Mesothelial cell of epicardium (in vitro differentiated cells): Measurements from ENCODE around the gene SLC22A23. TPM values are rescaled to one million over a fixed set of nuclear protein-coding genes. Genes with fewer than 3 reads are reported as not detected.

Experiments used
- DNase-seq, 2 experiments: peaks; one replicate each; pipeline ENCODE4 v3.0.0; 2021; ENCODE audit warnings: low spot score in 2 of 2; ENCODE audit not compliant: unreplicated experiment in 2 of 2
- H3K27ac Mint-ChIP-seq: 2 replicates; pipeline ENCODE4 v1.8.0; 2021; ENCODE audit warnings: mixed read lengths
- H3K27me3 Mint-ChIP-seq: 2 replicates; pipeline ENCODE4 v1.8.0; 2021; ENCODE audit warnings: low read depth, mixed read lengths
- H3K36me3 Mint-ChIP-seq: 2 replicates; pipeline ENCODE4 v1.8.0; 2021; ENCODE audit warnings: mixed read lengths
- H3K4me1 Mint-ChIP-seq: 2 replicates; pipeline ENCODE4 v1.8.0; 2021; ENCODE audit warnings: mixed read lengths
- H3K4me3 Mint-ChIP-seq: 2 replicates; pipeline ENCODE4 v1.8.0; 2021; ENCODE audit warnings: mild to moderate bottlenecking, moderate library complexity, mixed read lengths
- H3K9me3 Mint-ChIP-seq: 2 replicates; pipeline ENCODE4 v1.8.0; 2021; ENCODE audit warnings: mixed read lengths
- total RNA-seq: library from RNA; stranded (reverse); gene quantifications from 3 replicates; pipeline ENCODE4 v1.2.1, GENCODE V29; 2021
- TF ChIP-seq, protein P1 (sequence below): fragments of 200-600 bp; sonication (generic); IDR thresholded peaks from one replicate; pipeline ENCODE4 v1.5.0; 2021; ENCODE audit warnings: antibody characterized with exemption; ENCODE audit not compliant: unreplicated experiment

Gene SLC22A23
- total RNA-seq, 1 donor from 2014 or later: 25.0 TPM

DNA sequence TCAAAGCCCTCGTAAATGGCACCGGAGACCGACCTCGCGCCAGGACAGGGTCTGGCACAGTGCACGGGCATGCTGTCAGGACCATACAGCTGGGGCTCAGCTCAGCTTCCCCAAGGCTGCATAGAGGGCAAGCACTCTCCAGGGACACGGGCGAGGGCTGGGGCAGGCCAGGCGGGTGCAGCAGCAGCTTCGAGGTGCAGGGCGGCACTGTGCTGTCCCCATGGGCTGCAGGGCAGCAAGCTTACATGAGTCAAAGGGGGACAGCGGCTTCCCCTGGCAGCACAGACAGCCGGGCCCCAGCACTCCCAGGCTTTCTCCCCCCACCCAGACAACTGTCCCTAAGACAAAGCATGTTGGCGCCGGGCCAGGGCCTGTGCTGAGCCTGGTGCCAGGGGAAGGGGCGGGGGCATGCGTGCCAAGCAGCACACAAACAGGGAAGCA lies 172.4 kb downstream of the SLC22A23 start:
- DNase-seq: no peak
- Mint-ChIP-seq H3K27ac (no peak overlapping the region), H3K4me1 (peaks cover 20% of the 10 kb centered on the region), H3K27me3 (no peaks in the 10 kb centered on the region), H3K9me3 (no peaks in the 10 kb centered on the region), H3K4me3 (no peak overlapping the region), H3K36me3 (peaks cover 14% of the 10 kb centered on the region)
- TF ChIP-seq, protein P1, sequence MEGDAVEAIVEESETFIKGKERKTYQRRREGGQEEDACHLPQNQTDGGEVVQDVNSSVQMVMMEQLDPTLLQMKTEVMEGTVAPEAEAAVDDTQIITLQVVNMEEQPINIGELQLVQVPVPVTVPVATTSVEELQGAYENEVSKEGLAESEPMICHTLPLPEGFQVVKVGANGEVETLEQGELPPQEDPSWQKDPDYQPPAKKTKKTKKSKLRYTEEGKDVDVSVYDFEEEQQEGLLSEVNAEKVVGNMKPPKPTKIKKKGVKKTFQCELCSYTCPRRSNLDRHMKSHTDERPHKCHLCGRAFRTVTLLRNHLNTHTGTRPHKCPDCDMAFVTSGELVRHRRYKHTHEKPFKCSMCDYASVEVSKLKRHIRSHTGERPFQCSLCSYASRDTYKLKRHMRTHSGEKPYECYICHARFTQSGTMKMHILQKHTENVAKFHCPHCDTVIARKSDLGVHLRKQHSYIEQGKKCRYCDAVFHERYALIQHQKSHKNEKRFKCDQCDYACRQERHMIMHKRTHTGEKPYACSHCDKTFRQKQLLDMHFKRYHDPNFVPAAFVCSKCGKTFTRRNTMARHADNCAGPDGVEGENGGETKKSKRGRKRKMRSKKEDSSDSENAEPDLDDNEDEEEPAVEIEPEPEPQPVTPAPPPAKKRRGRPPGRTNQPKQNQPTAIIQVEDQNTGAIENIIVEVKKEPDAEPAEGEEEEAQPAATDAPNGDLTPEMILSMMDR: no peak

DNA sequence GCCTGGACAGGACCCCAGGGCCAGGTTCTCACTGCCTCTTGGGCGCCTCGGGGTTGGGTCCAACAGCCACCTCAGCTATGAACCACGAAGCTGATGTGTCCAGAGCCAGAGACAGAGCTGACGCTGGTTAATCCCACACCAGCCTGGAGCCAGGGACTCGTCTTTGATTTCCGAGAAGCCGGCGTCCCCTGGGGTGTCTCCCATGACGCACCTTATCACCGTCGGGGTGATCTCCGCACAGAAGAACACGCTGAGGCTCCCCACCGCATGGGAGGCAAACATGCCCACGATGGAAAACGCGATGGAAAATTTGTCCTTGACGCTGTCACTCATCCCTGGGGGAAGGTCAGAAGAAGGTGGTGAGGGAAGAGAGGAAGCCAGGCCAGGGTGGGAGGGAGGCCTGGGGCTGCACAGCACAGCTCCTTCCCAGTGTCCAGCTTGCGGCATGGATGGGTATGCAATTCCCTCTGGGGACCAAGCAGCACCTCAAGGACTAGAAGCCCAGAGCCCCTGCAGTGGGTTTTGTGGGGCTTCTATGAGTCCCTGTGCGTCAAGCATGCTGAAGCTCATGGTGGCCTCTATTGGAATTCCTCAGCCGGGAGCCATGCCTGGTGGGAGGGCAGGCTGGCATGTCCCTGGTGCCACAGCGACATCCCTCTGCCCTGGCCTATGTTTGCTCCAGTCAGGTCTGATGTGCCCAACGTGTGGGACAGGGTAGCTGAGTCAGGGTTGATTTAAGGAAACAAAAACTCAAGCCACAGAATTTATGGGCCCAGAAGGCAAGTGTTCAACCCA lies 173.0 kb downstream of the SLC22A23 start:
- Mint-ChIP-seq H3K4me3 (no peak overlapping the region), H3K4me1 (peaks cover 20% of the 10 kb centered on the region), H3K9me3 (no peaks in the 10 kb centered on the region), H3K27me3 (no peaks in the 10 kb centered on the region), H3K27ac (no peak overlapping the region), H3K36me3 (peaks cover 14% of the 10 kb centered on the region)
- no peak for DNase-seq
- TF ChIP-seq, protein P1: no peak

DNA sequence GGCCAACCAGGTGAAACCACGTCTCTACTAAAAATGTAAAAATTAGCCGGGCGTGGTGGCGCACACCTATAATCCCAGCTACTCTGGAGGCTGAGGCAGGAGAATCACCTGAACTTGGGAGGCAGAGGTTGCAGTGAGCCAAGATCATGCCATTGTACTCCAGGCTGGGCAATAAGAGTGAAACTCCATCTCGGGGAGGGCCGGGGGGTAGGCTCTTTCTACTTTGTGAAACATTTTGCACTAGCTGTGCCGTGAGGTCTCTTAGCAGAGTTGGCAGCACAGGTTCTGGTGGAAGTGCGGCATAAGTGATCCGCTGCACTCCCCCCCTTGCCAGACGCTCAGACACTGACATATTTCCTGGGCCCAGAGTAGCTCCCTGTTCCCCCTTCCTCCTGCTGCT lies 173.6 kb downstream of the SLC22A23 start:
- TF ChIP-seq, protein P1: no peak
- Mint-ChIP-seq H3K9me3 (no peaks in the 10 kb centered on the region), H3K4me1 (peaks cover 20% of the 10 kb centered on the region), H3K27me3 (no peaks in the 10 kb centered on the region), H3K27ac (peak overlapping the region; percentile 19), H3K36me3 (peaks cover 10% of the 10 kb centered on the region), H3K4me3 (no peak overlapping the region)
- no peak for DNase-seq

DNA sequence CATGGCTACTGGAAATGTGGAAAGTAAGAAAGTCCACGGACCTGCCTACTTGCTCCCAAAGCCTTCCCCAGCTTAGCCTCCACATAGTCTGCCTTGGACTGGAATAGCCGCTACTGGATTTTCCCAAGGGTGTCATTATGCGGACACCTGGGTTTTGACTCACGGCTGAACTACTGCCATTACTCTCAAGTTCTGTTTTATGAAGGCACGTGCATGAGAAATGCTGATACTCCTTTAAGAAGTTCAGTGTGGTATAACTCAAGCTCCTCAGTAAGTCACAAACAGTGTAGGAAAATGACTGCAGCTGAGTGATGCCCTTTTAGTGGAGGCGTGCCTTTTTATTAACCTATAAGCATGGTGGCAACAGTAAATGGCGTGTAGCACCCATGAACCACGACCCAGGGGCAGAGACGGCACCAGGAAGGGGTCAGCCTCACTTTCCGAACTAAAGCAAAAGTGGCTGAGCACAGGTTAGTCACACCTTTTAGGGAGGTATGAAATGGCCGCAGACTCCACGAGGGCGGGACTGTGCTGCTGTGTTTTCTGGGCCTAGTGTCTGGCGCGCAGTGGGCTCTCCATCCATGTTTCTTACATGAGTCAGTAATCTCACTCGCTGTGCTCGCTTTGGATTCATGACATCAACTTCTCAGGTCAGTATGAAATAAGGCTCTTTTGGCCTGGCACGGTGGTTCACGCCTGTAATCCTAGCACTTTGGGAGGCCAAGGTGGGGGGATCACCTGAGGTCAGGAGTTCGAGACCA lies 174.2 kb downstream of the SLC22A23 start:
- TF ChIP-seq, protein P1: no peak
- peaks cover 20% of the 10 kb centered on the region for H3K4me1 Mint-ChIP-seq
- no peaks in the 10 kb centered on the region for H3K9me3 Mint-ChIP-seq
- H3K4me3 Mint-ChIP-seq: no peak overlapping the region
- no peak for DNase-seq
- peaks cover 6% of the 10 kb centered on the region for H3K36me3 Mint-ChIP-seq
- H3K27ac Mint-ChIP-seq: peak overlapping the region; percentile 84
- H3K27me3 Mint-ChIP-seq: no peaks in the 10 kb centered on the region

DNA sequence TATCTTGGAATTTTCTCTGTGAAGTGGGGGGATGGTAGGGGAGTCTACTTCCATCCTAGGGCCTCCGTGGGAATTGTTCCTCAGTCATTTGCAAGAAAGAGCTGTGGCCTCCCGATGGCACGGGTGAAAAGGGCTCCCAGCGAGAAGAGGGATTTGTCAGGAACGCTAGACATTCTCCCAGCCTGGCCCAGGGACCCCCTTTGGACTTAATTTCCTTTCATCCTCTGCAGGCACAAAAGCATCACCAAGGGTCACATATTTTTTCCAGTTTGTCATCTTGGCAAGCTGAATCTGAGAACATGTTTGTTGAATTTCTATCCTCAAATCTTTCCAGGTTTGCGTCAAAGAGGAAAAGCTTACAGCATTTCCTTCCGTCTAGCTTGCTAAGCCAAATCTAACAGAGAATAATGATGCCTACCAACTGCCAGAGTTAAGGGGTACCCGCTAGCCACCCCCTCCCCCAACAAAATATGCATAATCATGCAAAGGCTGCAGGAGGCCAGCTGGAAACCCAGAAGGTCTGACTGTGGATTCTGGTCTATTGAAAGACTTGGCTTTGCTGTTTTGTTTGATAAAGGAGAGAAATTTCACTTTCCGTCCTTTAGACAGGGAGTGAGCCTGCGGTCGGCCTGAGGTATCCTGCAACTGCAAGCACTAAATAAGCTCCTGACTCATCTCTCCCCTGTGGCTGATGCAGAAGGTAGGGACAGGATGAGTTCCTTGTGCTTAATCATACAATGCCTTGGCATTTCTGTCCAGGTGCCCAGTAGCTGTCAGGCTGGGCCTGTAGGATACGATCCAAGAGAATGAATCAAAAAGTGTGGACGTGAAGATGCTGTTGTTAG lies 175.0 kb downstream of the SLC22A23 start:
- Mint-ChIP-seq H3K9me3 (no peaks in the 10 kb centered on the region), H3K27ac (peak overlapping the region; percentile 84), H3K27me3 (no peaks in the 10 kb centered on the region), H3K4me3 (no peak overlapping the region), H3K36me3 (peaks cover 4% of the 10 kb centered on the region), H3K4me1 (peaks cover 20% of the 10 kb centered on the region)
- no peak for DNase-seq
- TF ChIP-seq, protein P1: no peak
